Prostate gland (tissue), 2 donors: ENCODE results near the gene PPP1R14B. TPM values are rescaled to one million over a fixed set of nuclear protein-coding genes. Genes with fewer than 3 reads are reported as not detected.

ENCODE experiments used
- DNase-seq: peaks from one replicate; pipeline ENCODE4 v3.0.0-alpha.2; 2019; ENCODE audit warnings: low spot score
- H3K27ac ChIP-seq, 2 donors: fragments of 200-600 bp; sonication (generic); 2 replicates each; pipeline ENCODE4 v1.5.1; 2017 to 2019
- H3K27me3 ChIP-seq: fragments of 200-600 bp; sonication (generic); replicated peaks from 2 replicates; pipeline ENCODE4 v1.5.1; 2019; ENCODE audit not compliant: insufficient read depth
- H3K36me3 ChIP-seq, 2 donors: fragments of 200-600 bp; sonication (generic); 1 replicate in 1 of 2; 2 replicates in 1 of 2; pipeline versions ENCODE4 v1.5.1 to v1.8.1; 2017 to 2019
- H3K4me1 ChIP-seq: fragments of 200-600 bp; sonication (generic); replicated peaks from 2 replicates; pipeline ENCODE4 v1.5.1; 2019
- H3K4me3 ChIP-seq, 2 donors: fragments of 200-600 bp; sonication (generic); 2 replicates each; pipeline ENCODE4 v1.5.1; 2017 to 2019
- H3K9me3 ChIP-seq: fragments of 200-600 bp; sonication (generic); 2 replicates; pipeline ENCODE4 v1.5.1; 2017
- CTCF ChIP-seq, 4 experiments: fragments of 200-600 bp in 2 of 4; fragments of 450-650 bp in 2 of 4; sonication (generic) in 2 of 4; IDR thresholded peaks; 1 replicate in 3 of 4; 2 replicates in 1 of 4; pipeline ENCODE4 v1.5.1; 2016 to 2019; ENCODE audit warnings: antibody characterized with exemption in 4 of 4, mild to moderate bottlenecking in 2 of 4, moderate library complexity in 2 of 4
- POLR2A ChIP-seq: fragments of 450-650 bp; IDR thresholded peaks from one replicate; pipeline ENCODE4 v1.6.1; 2016; ENCODE audit warnings: antibody characterized with exemption, mild to moderate bottlenecking
- POLR2AphosphoS5 ChIP-seq: sonication (generic); formaldehyde crosslinking; IDR thresholded peaks from one replicate; pipeline ENCODE4 v1.6.1; 2017; ENCODE audit warnings: antibody characterized with exemption
- WGBS: methylation state at CpG from one replicate; pipeline ENCODE4 v1.1.5; 2018; 5-methylcytosine and 5-hydroxymethylcytosine counted together
- intact Hi-C: fragments of 100-400 bp; cut with DNase I; formaldehyde crosslinking; loops from one replicate; pipeline ENCODE4 v1.14.2; 2022
- total RNA-seq, 2 donors: library from RNA; depleted of rRNA; stranded (reverse); fragments of >200 nt; gene quantifications; one replicate each; pipeline ENCODE4 v1.1.0, GENCODE V29; 2016

The PPP1R14B gene
- total RNA-seq, 2 donors from 2014 or later, result 60.5 to 69.3 TPM

- Histone ChIP-seq H3K9me3 (no peaks in the 10 kb centered on the region), H3K27me3 (peaks cover 5% of the 10 kb centered on the region), H3K36me3 (no peaks in the 10 kb centered on the region), H3K27ac (no peak overlapping the region), H3K4me3 (no peak overlapping the region), H3K4me1 (peaks cover 6% of the 10 kb centered on the region)
- no peak for DNase-seq
- intact Hi-C loops, result no loop called here
- WGBS, result 91% methylated on average over 13 of the region's 13 CpGs
- no peak for TF ChIP-seq POLR2A
- no peak for TF ChIP-seq POLR2AphosphoS5
- TF ChIP-seq CTCF (IDR thresholded peaks at IDR 0.05), result no peak
Measured at GRCh38 chr11:64289002-64289564, 42.3 kb upstream of the PPP1R14B start.

- 89% methylated on average over 9 of the region's 9 CpGs for WGBS
Measured at GRCh38 chr11:64288353-64288750, 41.6 kb upstream of the PPP1R14B start.

GRCh38 chr11:64287676-64288352 lies 41.1 kb upstream of the PPP1R14B start:
- DNase-seq, result no peak
- Histone ChIP-seq H3K27me3 (peaks cover 5% of the 10 kb centered on the region), H3K4me3 (no peak overlapping the region), H3K27ac (no peak overlapping the region), H3K9me3 (no peaks in the 10 kb centered on the region), H3K36me3 (no peaks in the 10 kb centered on the region), H3K4me1 (peaks cover 10% of the 10 kb centered on the region)
- intact Hi-C loops, result no loop called here
- 94% methylated on average over 29 of the region's 33 CpGs for WGBS
- no peak for TF ChIP-seq POLR2A
- TF ChIP-seq CTCF (IDR thresholded peaks at IDR 0.05), result no peak
- TF ChIP-seq POLR2AphosphoS5, result no peak

More at GRCh38 chr11:64288353-64288750, 41.6 kb upstream of the PPP1R14B start:
- intact Hi-C loops, result no loop called here
- Histone ChIP-seq H3K4me3 (no peak overlapping the region), H3K27ac (no peak overlapping the region), H3K4me1 (peaks cover 6% of the 10 kb centered on the region), H3K36me3 (no peaks in the 10 kb centered on the region), H3K27me3 (peaks cover 5% of the 10 kb centered on the region), H3K9me3 (no peaks in the 10 kb centered on the region)
- DNase-seq, result no peak
- TF ChIP-seq POLR2A (no peak), POLR2AphosphoS5 (no peak), CTCF (IDR thresholded peaks at IDR 0.05) (no peak)

GRCh38 chr11:64286801-64287159 lies 40.0 kb upstream of the PPP1R14B start:
- Histone ChIP-seq H3K36me3 (no peaks in the 10 kb centered on the region), H3K4me1 (peaks cover 7% of the 10 kb centered on the region), H3K4me3 (no peak overlapping the region), H3K27me3 (no peaks in the 10 kb centered on the region), H3K27ac (no peak overlapping the region), H3K9me3 (no peaks in the 10 kb centered on the region)
- TF ChIP-seq CTCF (IDR thresholded peaks at IDR 0.05) (no peak), POLR2A (no peak), POLR2AphosphoS5 (no peak)
- 83% methylated on average over 9 of the region's 9 CpGs for WGBS
- intact Hi-C loops, result no loop called here
- no peak for DNase-seq
